Activated B cell treated with CpG ODN at 0.5 μM for 24 hours (primary cell): Measurements from ENCODE around the gene FRYL. TPM values are rescaled to one million over a fixed set of nuclear protein-coding genes. Genes with fewer than 3 reads are reported as not detected.
"Not testable (repeated sequence)": the region's sequence is repeated elsewhere in the genome, so short reads cannot be mapped to it uniquely, and the experiment has no call there.

ENCODE experiments used
- ATAC-seq: fragments of 200-7000 bp; cut with Tn5 transposase; one replicate; pipeline ENCODE4 v1.10.0; 2021; ENCODE audit warnings: low read depth, mild to moderate bottlenecking, moderate library complexity
- CTCF ChIA-PET: fragments of 350-600 bp; sonication (Branson Sonifier 250); formaldehyde crosslinking; loops from one replicate; lab custom pipeline; 2021; ENCODE audit warnings: antibody characterized with exemption; lab: Charles Lee
- POLR2A ChIA-PET: fragments of 350-600 bp; sonication (Branson Sonifier 250); formaldehyde crosslinking; loops from one replicate; lab custom pipeline; 2021; ENCODE audit warnings: antibody characterized with exemption; lab: Charles Lee
- DNase-seq: peaks from one replicate; pipeline ENCODE4 v3.0.0; 2022
- H3K27ac Mint-ChIP-seq: one replicate; pipeline ENCODE4 v1.8.0; 2020; ENCODE audit warnings: mixed read lengths
- H3K27me3 Mint-ChIP-seq: one replicate; pipeline ENCODE4 v1.8.0; 2021; ENCODE audit warnings: mixed read lengths
- H3K36me3 Mint-ChIP-seq: one replicate; pipeline ENCODE4 v1.8.0; 2021; ENCODE audit warnings: low read depth, mixed read lengths
- H3K4me1 Mint-ChIP-seq: one replicate; pipeline ENCODE4 v1.8.0; 2021; ENCODE audit warnings: mixed read lengths
- H3K4me3 Mint-ChIP-seq: one replicate; pipeline ENCODE4 v1.8.0; 2020; ENCODE audit warnings: mild to moderate bottlenecking, mixed read lengths
- H3K9me3 Mint-ChIP-seq: one replicate; pipeline ENCODE4 v1.8.0; 2020; ENCODE audit warnings: mixed read lengths
- CTCF ChIP-seq: fragments of 200-600 bp; IDR thresholded peaks from one replicate; pipeline ENCODE4 v1.8.0; 2022; ENCODE audit warnings: antibody characterized with exemption, mild to moderate bottlenecking
- intact Hi-C: fragments of 100-400 bp; cut with micrococcal nuclease; formaldehyde crosslinking; loops from one replicate; pipeline ENCODE4 v1.15.1; 2024
- total RNA-seq: library from RNA; stranded (reverse); gene quantifications from 2 replicates; pipeline ENCODE4 v1.2.3, GENCODE V29; 2022

FRYL gene
- total RNA-seq, 1 donor from 2014 or later: 91.5 TPM

- CTCF ChIA-PET: no interaction called here
- Mint-ChIP-seq H3K27ac (no peak overlapping the region), H3K4me1 (peaks cover 71% of the 10 kb centered on the region), H3K9me3 (peaks cover 2% of the 10 kb centered on the region), H3K36me3 (peaks cover 8% of the 10 kb centered on the region), H3K27me3 (no peaks in the 10 kb centered on the region), H3K4me3 (no peak overlapping the region)
- no peak for ATAC-seq
- TF ChIP-seq CTCF: no peak
- DNase-seq: no peak
- intact Hi-C loops: no loop called here
- POLR2A ChIA-PET: no interaction called here
These were observed 31.0 kb downstream of the FRYL start for GRCh38 chr4:48748949-48749596.

GRCh38 chr4:48746608-48747362, 33.3 kb downstream of the FRYL start:
- Mint-ChIP-seq H3K36me3 (peaks cover 6% of the 10 kb centered on the region), H3K9me3 (peaks cover 2% of the 10 kb centered on the region), H3K27ac (no peak overlapping the region), H3K4me3 (no peak overlapping the region), H3K4me1 (peaks cover 68% of the 10 kb centered on the region), H3K27me3 (no peaks in the 10 kb centered on the region)
- no peak for ATAC-seq
- intact Hi-C loops: no loop called here
- ChIA-PET POLR2A (no interaction called here), CTCF (no interaction called here)
- DNase-seq: no peak
- TF ChIP-seq CTCF: no peak

GRCh38 chr4:48745223-48745622, 34.9 kb downstream of the FRYL start:
- H3K27me3 Mint-ChIP-seq, DNase-seq, H3K4me3 Mint-ChIP-seq, H3K9me3 Mint-ChIP-seq, ATAC-seq, H3K36me3 Mint-ChIP-seq, H3K27ac Mint-ChIP-seq, POLR2A ChIA-PET, CTCF ChIA-PET, intact Hi-C loops: not testable (repeated sequence)
- peaks cover 66% of the 10 kb centered on the region for H3K4me1 Mint-ChIP-seq

GRCh38 chr4:48742412-48742811, 37.7 kb downstream of the FRYL start:
- CTCF ChIA-PET: no interaction called here
- POLR2A ChIA-PET: interaction anchor here (0.6 kb wide), 1 partner anchor 1279 kb away, joined by 4 read pairs; no protein-coding TSS in a partner anchor
- no peak overlapping the region for H3K27ac Mint-ChIP-seq

GRCh38 chr4:48739560-48740019, 40.5 kb downstream of the FRYL start:
- Mint-ChIP-seq H3K27ac (no peak overlapping the region), H3K36me3 (peaks cover under 1% of the 10 kb centered on the region), H3K4me3 (no peak overlapping the region), H3K4me1 (peaks cover 66% of the 10 kb centered on the region), H3K9me3 (peaks cover 2% of the 10 kb centered on the region), H3K27me3 (no peaks in the 10 kb centered on the region)
- ATAC-seq (no peak), DNase-seq (no peak)
- POLR2A ChIA-PET: no interaction called here
- intact Hi-C loops: no loop called here
- CTCF ChIA-PET: no interaction called here
- TF ChIP-seq CTCF: no peak

More at GRCh38 chr4:48742412-48742811, 37.7 kb downstream of the FRYL start:
- H3K36me3 Mint-ChIP-seq: peaks cover 6% of the 10 kb centered on the region
- H3K27me3 Mint-ChIP-seq: no peaks in the 10 kb centered on the region
- intact Hi-C loops: no loop called here
- peaks cover 2% of the 10 kb centered on the region for H3K9me3 Mint-ChIP-seq
- no peak for ATAC-seq
- TF ChIP-seq CTCF: no peak
- no peak overlapping the region for H3K4me3 Mint-ChIP-seq
- H3K4me1 Mint-ChIP-seq: peaks cover 74% of the 10 kb centered on the region
- DNase-seq: no peak
